ENCODE results near the gene YRDC. TPM values are rescaled to one million over a fixed set of nuclear protein-coding genes. Genes with fewer than 3 reads are reported as not detected.
A peak's percentile ranks its signal among the peaks of the same experiment; 100 is the strongest.

Gene YRDC, protein sequence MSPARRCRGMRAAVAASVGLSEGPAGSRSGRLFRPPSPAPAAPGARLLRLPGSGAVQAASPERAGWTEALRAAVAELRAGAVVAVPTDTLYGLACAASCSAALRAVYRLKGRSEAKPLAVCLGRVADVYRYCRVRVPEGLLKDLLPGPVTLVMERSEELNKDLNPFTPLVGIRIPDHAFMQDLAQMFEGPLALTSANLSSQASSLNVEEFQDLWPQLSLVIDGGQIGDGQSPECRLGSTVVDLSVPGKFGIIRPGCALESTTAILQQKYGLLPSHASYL
- polyA plus RNA-seq (27.6 and 34.1 TPM in 2 replicates), polyA minus RNA-seq (17.5 and 20.7 TPM in 2 replicates)

DNA sequence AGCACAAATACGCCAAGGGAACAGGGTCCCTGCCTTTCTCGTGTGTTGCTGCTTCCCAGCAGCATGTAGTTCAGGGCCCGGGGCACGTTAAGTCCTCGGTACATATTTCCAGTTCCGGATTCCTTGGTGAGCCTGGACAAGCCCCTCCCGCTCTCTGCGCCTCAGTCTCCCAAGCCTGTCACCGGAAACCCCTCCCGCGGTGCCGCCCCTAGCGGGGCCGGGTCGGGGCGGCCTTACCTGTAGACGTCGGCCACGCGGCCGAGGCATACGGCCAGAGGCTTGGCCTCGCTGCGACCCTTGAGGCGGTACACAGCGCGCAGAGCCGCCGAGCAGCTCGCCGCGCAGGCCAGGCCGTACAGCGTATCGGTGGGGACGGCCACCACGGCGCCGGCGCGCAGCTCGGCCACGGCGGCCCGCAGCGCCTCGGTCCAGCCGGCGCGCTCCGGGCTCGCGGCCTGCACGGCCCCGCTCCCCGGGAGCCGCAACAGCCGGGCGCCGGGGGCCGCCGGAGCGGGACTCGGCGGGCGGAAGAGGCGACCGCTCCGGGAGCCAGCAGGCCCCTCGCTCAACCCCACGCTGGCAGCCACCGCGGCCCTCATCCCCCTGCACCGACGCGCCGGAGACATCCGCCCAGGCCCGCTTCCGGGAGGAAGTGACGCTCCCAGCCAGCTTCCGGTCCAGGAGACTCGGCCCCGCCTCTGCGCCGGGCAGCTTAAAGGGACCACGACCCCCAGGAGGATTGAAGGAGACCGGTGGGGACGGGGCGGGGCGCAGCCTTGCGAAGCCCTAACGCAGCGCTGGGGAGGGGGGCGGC lies at the start of gene YRDC, which contains the start of gene C1orf122:
YRDC (minus strand) TSS at position 654 of the 814 bp plus-strand sequence; CDS start at position 626, 28 bp downstream.
C1orf122 (plus strand) TSS at position 236 of the 814 bp plus-strand sequence. CDS start 615 bp downstream, outside the sequence.
- Histone ChIP-seq H3F3A (ENCODE audit: insufficient read depth, low read length, poor library complexity, severe bottlenecking) (no peaks in the 10 kb centered on the region), H4K20me1 (ENCODE audit: insufficient read depth) (no peaks in the 10 kb centered on the region), H3K4me3 (ENCODE audit: low read length) (peak within 1 kb of the TSS; percentile 88), H3K9me3 (ENCODE audit: low read length) (no peaks in the 10 kb centered on the region), H2AFZ (ENCODE audit: low read depth, low read length) (peak within 1 kb of the TSS; percentile 43), H3K27me3 (ENCODE audit: insufficient read depth, low read depth, low read length) (no peaks in the 10 kb centered on the region), H3K27ac (ENCODE audit: low read length) (peak within 1 kb of the TSS; percentile 85), H3K4me2 (ENCODE audit: low read length) (peak within 1 kb of the TSS; percentile 59), H3K9me2 (ENCODE audit: insufficient read depth, low read length) (no peaks in the 10 kb centered on the region), H3K9ac (ENCODE audit: low read length) (peak within 1 kb of the TSS; percentile 87), H3K36me3 (ENCODE audit: insufficient read depth, low read length) (peaks cover 9% of the 10 kb centered on the region), H3K79me2 (replicated peaks; ENCODE audit: insufficient read depth, low read length) (peaks cover 16% of the 10 kb centered on the region)
- TF ChIP-seq MXI1 (conservative IDR thresholded peaks at IDR 0.05; ENCODE audit: poor library complexity, severe bottlenecking): peak; percentile 84
- TF ChIP-seq, protein P1, sequence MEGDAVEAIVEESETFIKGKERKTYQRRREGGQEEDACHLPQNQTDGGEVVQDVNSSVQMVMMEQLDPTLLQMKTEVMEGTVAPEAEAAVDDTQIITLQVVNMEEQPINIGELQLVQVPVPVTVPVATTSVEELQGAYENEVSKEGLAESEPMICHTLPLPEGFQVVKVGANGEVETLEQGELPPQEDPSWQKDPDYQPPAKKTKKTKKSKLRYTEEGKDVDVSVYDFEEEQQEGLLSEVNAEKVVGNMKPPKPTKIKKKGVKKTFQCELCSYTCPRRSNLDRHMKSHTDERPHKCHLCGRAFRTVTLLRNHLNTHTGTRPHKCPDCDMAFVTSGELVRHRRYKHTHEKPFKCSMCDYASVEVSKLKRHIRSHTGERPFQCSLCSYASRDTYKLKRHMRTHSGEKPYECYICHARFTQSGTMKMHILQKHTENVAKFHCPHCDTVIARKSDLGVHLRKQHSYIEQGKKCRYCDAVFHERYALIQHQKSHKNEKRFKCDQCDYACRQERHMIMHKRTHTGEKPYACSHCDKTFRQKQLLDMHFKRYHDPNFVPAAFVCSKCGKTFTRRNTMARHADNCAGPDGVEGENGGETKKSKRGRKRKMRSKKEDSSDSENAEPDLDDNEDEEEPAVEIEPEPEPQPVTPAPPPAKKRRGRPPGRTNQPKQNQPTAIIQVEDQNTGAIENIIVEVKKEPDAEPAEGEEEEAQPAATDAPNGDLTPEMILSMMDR (IDR thresholded peaks at IDR 0.05; ENCODE audit: poor library complexity, severe bottlenecking): no peak
- TF ChIP-seq SMC3 (conservative IDR thresholded peaks at IDR 0.05; ENCODE audit: poor library complexity): no peak
- no peak for TF ChIP-seq EP300 (conservative IDR thresholded peaks at IDR 0.05; ENCODE audit: poor library complexity, severe bottlenecking)
- TF ChIP-seq RAD21 (conservative IDR thresholded peaks at IDR 0.05): no peak
- no peak for TF ChIP-seq TAF1 (IDR thresholded peaks at IDR 0.05; ENCODE audit: low read depth)
- no peak for TF ChIP-seq EZH2 (IDR thresholded peaks at IDR 0.05; ENCODE audit: borderline replicate concordance, insufficient read depth, low read length, poor library complexity, severe bottlenecking)
- TF ChIP-seq POLR2AphosphoS5 (IDR thresholded peaks at IDR 0.05): peak; percentile 90
- TF ChIP-seq, protein P2, sequence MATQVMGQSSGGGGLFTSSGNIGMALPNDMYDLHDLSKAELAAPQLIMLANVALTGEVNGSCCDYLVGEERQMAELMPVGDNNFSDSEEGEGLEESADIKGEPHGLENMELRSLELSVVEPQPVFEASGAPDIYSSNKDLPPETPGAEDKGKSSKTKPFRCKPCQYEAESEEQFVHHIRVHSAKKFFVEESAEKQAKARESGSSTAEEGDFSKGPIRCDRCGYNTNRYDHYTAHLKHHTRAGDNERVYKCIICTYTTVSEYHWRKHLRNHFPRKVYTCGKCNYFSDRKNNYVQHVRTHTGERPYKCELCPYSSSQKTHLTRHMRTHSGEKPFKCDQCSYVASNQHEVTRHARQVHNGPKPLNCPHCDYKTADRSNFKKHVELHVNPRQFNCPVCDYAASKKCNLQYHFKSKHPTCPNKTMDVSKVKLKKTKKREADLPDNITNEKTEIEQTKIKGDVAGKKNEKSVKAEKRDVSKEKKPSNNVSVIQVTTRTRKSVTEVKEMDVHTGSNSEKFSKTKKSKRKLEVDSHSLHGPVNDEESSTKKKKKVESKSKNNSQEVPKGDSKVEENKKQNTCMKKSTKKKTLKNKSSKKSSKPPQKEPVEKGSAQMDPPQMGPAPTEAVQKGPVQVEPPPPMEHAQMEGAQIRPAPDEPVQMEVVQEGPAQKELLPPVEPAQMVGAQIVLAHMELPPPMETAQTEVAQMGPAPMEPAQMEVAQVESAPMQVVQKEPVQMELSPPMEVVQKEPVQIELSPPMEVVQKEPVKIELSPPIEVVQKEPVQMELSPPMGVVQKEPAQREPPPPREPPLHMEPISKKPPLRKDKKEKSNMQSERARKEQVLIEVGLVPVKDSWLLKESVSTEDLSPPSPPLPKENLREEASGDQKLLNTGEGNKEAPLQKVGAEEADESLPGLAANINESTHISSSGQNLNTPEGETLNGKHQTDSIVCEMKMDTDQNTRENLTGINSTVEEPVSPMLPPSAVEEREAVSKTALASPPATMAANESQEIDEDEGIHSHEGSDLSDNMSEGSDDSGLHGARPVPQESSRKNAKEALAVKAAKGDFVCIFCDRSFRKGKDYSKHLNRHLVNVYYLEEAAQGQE (IDR thresholded peaks at IDR 0.05; ENCODE audit: borderline replicate concordance): no peak

DNA sequence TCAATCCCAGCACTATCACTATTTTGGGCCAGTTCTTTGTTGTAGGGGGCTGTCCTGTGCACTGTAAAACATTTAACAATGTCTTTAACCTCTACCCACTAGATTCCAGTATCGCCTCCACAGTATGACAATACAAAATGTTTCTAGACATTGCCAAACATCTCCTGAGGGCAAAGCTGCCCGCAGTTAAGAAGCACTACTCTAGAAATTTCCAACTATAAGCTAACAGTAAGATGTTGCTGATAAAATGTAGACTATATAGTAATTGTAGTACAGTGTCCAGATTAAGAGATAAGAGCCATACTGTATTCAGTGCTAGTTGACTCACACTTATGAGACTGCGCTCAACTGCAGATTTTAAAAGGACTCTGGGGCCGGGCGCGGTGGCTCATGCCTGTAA lies 46.4 kb upstream of the YRDC start:
- H2AFZ ChIP-seq (ENCODE audit: low read depth, low read length): no peak overlapping the region
- H4K20me1 ChIP-seq (ENCODE audit: insufficient read depth): no peaks in the 10 kb centered on the region
- no peaks in the 10 kb centered on the region for H3K36me3 ChIP-seq (ENCODE audit: insufficient read depth, low read length)
- no peaks in the 10 kb centered on the region for H3K9me3 ChIP-seq (ENCODE audit: low read length)
- TF ChIP-seq, protein P2 (IDR thresholded peaks at IDR 0.05; ENCODE audit: borderline replicate concordance): no peak
- TF ChIP-seq SMC3 (conservative IDR thresholded peaks at IDR 0.05; ENCODE audit: poor library complexity) (no peak), TAF1 (IDR thresholded peaks at IDR 0.05; ENCODE audit: low read depth) (no peak), RAD21 (conservative IDR thresholded peaks at IDR 0.05) (no peak), MXI1 (conservative IDR thresholded peaks at IDR 0.05; ENCODE audit: poor library complexity, severe bottlenecking) (no peak)
- TF ChIP-seq, protein P1 (IDR thresholded peaks at IDR 0.05; ENCODE audit: poor library complexity, severe bottlenecking): no peak
- H3K4me3 ChIP-seq (ENCODE audit: low read length): peak overlapping the region; percentile 32
- no peaks in the 10 kb centered on the region for H3F3A ChIP-seq (ENCODE audit: insufficient read depth, low read length, poor library complexity, severe bottlenecking)
- no peak overlapping the region for H3K9ac ChIP-seq (ENCODE audit: low read length)
- H3K9me2 ChIP-seq (ENCODE audit: insufficient read depth, low read length): no peaks in the 10 kb centered on the region
- no peaks in the 10 kb centered on the region for H3K27me3 ChIP-seq (ENCODE audit: insufficient read depth, low read depth, low read length)
- H3K79me2 ChIP-seq (replicated peaks; ENCODE audit: insufficient read depth, low read length): peaks cover 57% of the 10 kb centered on the region
- H3K27ac ChIP-seq (ENCODE audit: low read length): no peak overlapping the region
- no peak overlapping the region for H3K4me2 ChIP-seq (ENCODE audit: low read length)

Data from neural cell (in vitro differentiated cells).